Measurements from ENCODE around the gene WAS. TPM values are rescaled to one million over a fixed set of nuclear protein-coding genes. Genes with fewer than 3 reads are reported as not detected.

WAS gene
- total and polyA plus RNA-seq, 2 of the 8 experiments (the other 6 are each of a cell fraction or from before 2014, with no cell fraction given): 0.63 to 0.65 TPM

DNA sequence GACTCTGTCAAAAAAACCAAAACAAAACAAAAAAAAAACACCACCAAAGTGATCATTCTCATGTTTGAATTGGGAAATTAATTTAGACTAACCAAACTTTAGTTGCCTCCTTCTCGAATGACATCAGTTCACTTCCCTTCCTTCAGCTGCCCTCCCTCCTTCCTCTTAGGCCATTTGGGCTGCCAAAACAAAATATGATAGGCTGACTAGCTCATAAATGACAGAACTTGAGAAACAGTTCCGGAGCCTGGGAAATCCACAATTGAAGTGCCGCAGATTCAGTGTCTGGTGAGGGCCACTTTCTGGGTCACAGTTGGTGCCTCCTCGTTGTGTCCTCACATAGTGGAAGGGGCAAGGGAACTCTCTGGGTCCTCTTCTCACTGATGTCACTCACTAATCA lies 16.1 kb upstream of the WAS start (continued):
- TF ChIP-seq, protein P1, sequence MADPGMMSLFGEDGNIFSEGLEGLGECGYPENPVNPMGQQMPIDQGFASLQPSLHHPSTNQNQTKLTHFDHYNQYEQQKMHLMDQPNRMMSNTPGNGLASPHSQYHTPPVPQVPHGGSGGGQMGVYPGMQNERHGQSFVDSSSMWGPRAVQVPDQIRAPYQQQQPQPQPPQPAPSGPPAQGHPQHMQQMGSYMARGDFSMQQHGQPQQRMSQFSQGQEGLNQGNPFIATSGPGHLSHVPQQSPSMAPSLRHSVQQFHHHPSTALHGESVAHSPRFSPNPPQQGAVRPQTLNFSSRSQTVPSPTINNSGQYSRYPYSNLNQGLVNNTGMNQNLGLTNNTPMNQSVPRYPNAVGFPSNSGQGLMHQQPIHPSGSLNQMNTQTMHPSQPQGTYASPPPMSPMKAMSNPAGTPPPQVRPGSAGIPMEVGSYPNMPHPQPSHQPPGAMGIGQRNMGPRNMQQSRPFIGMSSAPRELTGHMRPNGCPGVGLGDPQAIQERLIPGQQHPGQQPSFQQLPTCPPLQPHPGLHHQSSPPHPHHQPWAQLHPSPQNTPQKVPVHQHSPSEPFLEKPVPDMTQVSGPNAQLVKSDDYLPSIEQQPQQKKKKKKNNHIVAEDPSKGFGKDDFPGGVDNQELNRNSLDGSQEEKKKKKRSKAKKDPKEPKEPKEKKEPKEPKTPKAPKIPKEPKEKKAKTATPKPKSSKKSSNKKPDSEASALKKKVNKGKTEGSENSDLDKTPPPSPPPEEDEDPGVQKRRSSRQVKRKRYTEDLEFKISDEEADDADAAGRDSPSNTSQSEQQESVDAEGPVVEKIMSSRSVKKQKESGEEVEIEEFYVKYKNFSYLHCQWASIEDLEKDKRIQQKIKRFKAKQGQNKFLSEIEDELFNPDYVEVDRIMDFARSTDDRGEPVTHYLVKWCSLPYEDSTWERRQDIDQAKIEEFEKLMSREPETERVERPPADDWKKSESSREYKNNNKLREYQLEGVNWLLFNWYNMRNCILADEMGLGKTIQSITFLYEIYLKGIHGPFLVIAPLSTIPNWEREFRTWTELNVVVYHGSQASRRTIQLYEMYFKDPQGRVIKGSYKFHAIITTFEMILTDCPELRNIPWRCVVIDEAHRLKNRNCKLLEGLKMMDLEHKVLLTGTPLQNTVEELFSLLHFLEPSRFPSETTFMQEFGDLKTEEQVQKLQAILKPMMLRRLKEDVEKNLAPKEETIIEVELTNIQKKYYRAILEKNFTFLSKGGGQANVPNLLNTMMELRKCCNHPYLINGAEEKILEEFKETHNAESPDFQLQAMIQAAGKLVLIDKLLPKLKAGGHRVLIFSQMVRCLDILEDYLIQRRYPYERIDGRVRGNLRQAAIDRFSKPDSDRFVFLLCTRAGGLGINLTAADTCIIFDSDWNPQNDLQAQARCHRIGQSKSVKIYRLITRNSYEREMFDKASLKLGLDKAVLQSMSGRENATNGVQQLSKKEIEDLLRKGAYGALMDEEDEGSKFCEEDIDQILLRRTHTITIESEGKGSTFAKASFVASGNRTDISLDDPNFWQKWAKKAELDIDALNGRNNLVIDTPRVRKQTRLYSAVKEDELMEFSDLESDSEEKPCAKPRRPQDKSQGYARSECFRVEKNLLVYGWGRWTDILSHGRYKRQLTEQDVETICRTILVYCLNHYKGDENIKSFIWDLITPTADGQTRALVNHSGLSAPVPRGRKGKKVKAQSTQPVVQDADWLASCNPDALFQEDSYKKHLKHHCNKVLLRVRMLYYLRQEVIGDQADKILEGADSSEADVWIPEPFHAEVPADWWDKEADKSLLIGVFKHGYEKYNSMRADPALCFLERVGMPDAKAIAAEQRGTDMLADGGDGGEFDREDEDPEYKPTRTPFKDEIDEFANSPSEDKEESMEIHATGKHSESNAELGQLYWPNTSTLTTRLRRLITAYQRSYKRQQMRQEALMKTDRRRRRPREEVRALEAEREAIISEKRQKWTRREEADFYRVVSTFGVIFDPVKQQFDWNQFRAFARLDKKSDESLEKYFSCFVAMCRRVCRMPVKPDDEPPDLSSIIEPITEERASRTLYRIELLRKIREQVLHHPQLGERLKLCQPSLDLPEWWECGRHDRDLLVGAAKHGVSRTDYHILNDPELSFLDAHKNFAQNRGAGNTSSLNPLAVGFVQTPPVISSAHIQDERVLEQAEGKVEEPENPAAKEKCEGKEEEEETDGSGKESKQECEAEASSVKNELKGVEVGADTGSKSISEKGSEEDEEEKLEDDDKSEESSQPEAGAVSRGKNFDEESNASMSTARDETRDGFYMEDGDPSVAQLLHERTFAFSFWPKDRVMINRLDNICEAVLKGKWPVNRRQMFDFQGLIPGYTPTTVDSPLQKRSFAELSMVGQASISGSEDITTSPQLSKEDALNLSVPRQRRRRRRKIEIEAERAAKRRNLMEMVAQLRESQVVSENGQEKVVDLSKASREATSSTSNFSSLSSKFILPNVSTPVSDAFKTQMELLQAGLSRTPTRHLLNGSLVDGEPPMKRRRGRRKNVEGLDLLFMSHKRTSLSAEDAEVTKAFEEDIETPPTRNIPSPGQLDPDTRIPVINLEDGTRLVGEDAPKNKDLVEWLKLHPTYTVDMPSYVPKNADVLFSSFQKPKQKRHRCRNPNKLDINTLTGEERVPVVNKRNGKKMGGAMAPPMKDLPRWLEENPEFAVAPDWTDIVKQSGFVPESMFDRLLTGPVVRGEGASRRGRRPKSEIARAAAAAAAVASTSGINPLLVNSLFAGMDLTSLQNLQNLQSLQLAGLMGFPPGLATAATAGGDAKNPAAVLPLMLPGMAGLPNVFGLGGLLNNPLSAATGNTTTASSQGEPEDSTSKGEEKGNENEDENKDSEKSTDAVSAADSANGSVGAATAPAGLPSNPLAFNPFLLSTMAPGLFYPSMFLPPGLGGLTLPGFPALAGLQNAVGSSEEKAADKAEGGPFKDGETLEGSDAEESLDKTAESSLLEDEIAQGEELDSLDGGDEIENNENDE (IDR thresholded peaks at IDR 0.05; ENCODE audit: insufficient replicate concordance, low read length): no peak
- TF ChIP-seq SP2 (IDR thresholded peaks at IDR 0.05; ENCODE audit: low read length): no peak

Measured in H1 (cell line).